Activated CD8-positive, alpha-beta T cell treated with anti-CD3 and anti-CD28 coated beads, Interleukin-2, amount 10 ng/mL, durations not matched to agents 7 days and 5 days (primary cell): ENCODE results near the gene SHISA9. TPM values are rescaled to one million over a fixed set of nuclear protein-coding genes. Genes with fewer than 3 reads are reported as not detected.

ENCODE experiments used
- ATAC-seq: fragments of 150-1000 bp; cut with Tn5 transposase; one replicate; pipeline ENCODE4 v1.10.0; 2021; ENCODE audit warnings: moderate library complexity
- CTCF ChIA-PET: fragments of 350-600 bp; sonication (Branson Sonifier 250); formaldehyde crosslinking; loops from one replicate; lab custom pipeline; 2021; ENCODE audit warnings: antibody characterized with exemption; lab: Charles Lee
- POLR2A ChIA-PET: fragments of 350-600 bp; sonication (Branson Sonifier 250); formaldehyde crosslinking; loops from one replicate; lab custom pipeline; 2021; ENCODE audit warnings: antibody characterized with exemption; lab: Charles Lee
- DNase-seq: peaks from one replicate; pipeline ENCODE4 v3.0.0-alpha.2; 2020
- H3K27ac Mint-ChIP-seq: one replicate; pipeline ENCODE4 v1.8.0; 2021; ENCODE audit warnings: mild to moderate bottlenecking, mixed read lengths
- H3K27me3 Mint-ChIP-seq: one replicate; pipeline ENCODE4 v1.8.0; 2021; ENCODE audit warnings: low read depth, mixed read lengths
- H3K36me3 Mint-ChIP-seq: one replicate; pipeline ENCODE4 v1.8.0; 2021; ENCODE audit warnings: low read depth, mixed read lengths
- H3K4me1 Mint-ChIP-seq: one replicate; pipeline ENCODE4 v1.8.0; 2021; ENCODE audit warnings: low read depth, mixed read lengths
- H3K4me3 Mint-ChIP-seq: one replicate; pipeline ENCODE4 v1.8.0; 2021; ENCODE audit warnings: mild to moderate bottlenecking, mixed read lengths
- H3K9me3 Mint-ChIP-seq: one replicate; pipeline ENCODE4 v1.8.0; 2022; ENCODE audit warnings: mixed read lengths; ENCODE audit not compliant: insufficient read depth
- total RNA-seq, 2 experiments: library from RNA; stranded (reverse); gene quantifications; one replicate each; pipeline ENCODE4 v1.2.3, GENCODE V29; 2021

SHISA9 gene
- total RNA-seq, 2 experiments from 2014 or later = not detected

DNA sequence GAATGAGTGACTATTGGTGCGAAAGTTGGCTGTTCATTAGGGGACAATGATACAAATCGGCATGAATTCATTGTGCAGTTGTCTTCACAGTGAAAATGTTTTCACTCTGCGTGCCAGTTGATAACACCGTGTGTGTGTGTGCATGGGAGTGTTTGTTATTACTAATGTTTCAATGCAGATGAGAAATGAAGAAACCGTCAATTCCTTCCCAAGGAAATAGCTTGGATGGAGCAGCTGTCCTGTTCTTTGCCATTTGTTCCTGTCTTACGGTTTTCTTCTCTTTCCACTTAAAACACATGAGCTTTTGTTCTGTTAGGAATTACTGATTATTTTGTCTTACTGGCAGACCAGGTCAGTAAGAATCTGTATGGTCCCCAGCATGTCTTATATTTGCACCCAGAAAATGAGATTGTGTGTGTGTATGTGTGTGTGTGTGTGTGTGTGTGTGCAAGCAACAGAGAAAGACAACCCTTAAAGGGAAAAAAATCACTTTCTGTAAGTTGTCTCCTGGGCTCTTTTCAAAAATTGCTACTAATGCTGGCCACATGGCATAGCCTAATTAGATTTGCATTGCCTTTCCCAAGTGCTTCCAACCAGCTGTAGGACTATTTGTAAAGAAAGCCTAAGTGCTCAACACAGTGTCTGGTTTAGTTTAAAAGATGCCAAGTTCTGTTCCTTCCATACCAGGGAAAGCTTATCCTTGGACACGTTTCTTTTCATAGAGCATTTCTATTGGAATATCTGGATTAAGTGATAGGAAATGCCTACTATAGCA is 23.8 kb downstream of the SHISA9 start:
- no peak for ATAC-seq

GRCh38 chr16:12927591-12927990 is 26.2 kb downstream of the SHISA9 start:
- ATAC-seq (no peak), DNase-seq (no peak)
- Mint-ChIP-seq H3K4me1 (no peaks in the 10 kb centered on the region), H3K27ac (no peak overlapping the region), H3K36me3 (no peaks in the 10 kb centered on the region), H3K4me3 (no peak overlapping the region), H3K9me3 (no peaks in the 10 kb centered on the region), H3K27me3 (peaks cover 5% of the 10 kb centered on the region)
- ChIA-PET CTCF (no interaction called here), POLR2A (no interaction called here)

More for the DNA sequence above, 23.8 kb downstream of the SHISA9 start:
- no peak overlapping the region for H3K4me3 Mint-ChIP-seq
- no peaks in the 10 kb centered on the region for H3K4me1 Mint-ChIP-seq
- ChIA-PET POLR2A (no interaction called here), CTCF (no interaction called here)
- DNase-seq = no peak
- peaks cover 5% of the 10 kb centered on the region for H3K27me3 Mint-ChIP-seq
- H3K36me3 Mint-ChIP-seq = no peaks in the 10 kb centered on the region
- H3K9me3 Mint-ChIP-seq = no peaks in the 10 kb centered on the region
- no peak overlapping the region for H3K27ac Mint-ChIP-seq

- no peak for ATAC-seq
- H3K4me3 Mint-ChIP-seq = no peak overlapping the region
- H3K27ac Mint-ChIP-seq = no peak overlapping the region
- ChIA-PET CTCF (no interaction called here), POLR2A (no interaction called here)
- H3K27me3 Mint-ChIP-seq = peaks cover 2% of the 10 kb centered on the region
- H3K4me1 Mint-ChIP-seq = no peaks in the 10 kb centered on the region
- H3K9me3 Mint-ChIP-seq = no peaks in the 10 kb centered on the region
- H3K36me3 Mint-ChIP-seq = no peaks in the 10 kb centered on the region
- no peak for DNase-seq
Measured at GRCh38 chr16:12930881-12931280, 29.5 kb downstream of the SHISA9 start.

GRCh38 chr16:12936391-12936790 is 35.0 kb downstream of the SHISA9 start:
- no peak overlapping the region for H3K4me3 Mint-ChIP-seq
- ChIA-PET POLR2A (no interaction called here), CTCF (no interaction called here)
- DNase-seq (no peak), ATAC-seq (no peak)
- no peak overlapping the region for H3K27ac Mint-ChIP-seq
- H3K4me1 Mint-ChIP-seq = no peaks in the 10 kb centered on the region
- no peaks in the 10 kb centered on the region for H3K36me3 Mint-ChIP-seq
- H3K27me3 Mint-ChIP-seq = peaks cover under 1% of the 10 kb centered on the region
- no peaks in the 10 kb centered on the region for H3K9me3 Mint-ChIP-seq

GRCh38 chr16:12941896-12942295 is 40.5 kb downstream of the SHISA9 start:
- CTCF ChIA-PET = no interaction called here
- no peaks in the 10 kb centered on the region for H3K9me3 Mint-ChIP-seq
- H3K4me1 Mint-ChIP-seq = no peaks in the 10 kb centered on the region

GRCh38 chr16:12942861-12943260 is 41.5 kb downstream of the SHISA9 start:
- Mint-ChIP-seq H3K36me3 (no peaks in the 10 kb centered on the region), H3K27ac (no peak overlapping the region), H3K4me1 (no peaks in the 10 kb centered on the region), H3K9me3 (no peaks in the 10 kb centered on the region), H3K4me3 (no peak overlapping the region), H3K27me3 (no peaks in the 10 kb centered on the region)
- ChIA-PET CTCF (no interaction called here), POLR2A (no interaction called here)
- ATAC-seq (no peak), DNase-seq (no peak)

More at GRCh38 chr16:12941896-12942295, 40.5 kb downstream of the SHISA9 start:
- Mint-ChIP-seq H3K4me3 (no peak overlapping the region), H3K27ac (no peak overlapping the region), H3K27me3 (no peaks in the 10 kb centered on the region), H3K36me3 (no peaks in the 10 kb centered on the region)
- DNase-seq (no peak), ATAC-seq (no peak)
- POLR2A ChIA-PET = no interaction called here

- no peak overlapping the region for H3K4me3 Mint-ChIP-seq
- no peaks in the 10 kb centered on the region for H3K4me1 Mint-ChIP-seq
- H3K27ac Mint-ChIP-seq = no peak overlapping the region
- DNase-seq (no peak), ATAC-seq (no peak)
- no peaks in the 10 kb centered on the region for H3K27me3 Mint-ChIP-seq
- H3K36me3 Mint-ChIP-seq = no peaks in the 10 kb centered on the region
- H3K9me3 Mint-ChIP-seq = no peaks in the 10 kb centered on the region
- ChIA-PET POLR2A (no interaction called here), CTCF (no interaction called here)
Measured at GRCh38 chr16:12944300-12944699, 42.9 kb downstream of the SHISA9 start.

DNA sequence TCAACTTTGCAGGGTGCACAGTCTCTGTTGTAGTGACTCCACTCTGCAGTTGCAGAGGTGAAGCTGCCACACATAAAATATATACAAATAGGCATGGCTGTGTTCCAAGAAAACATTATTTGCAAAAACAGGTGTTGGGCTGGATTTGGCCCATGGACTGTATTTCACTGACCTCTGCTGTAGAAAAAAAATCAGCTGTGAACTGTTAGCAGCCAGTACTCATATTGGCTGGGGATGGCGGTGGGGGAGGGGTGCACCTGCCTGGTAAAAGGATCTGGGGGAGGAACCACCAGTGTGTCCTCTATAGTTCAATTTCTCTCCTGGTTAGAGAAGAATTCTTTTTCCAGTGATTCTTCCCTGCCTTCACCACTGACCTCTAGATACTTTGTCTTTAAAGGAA is 50.0 kb downstream of the SHISA9 start:
- ChIA-PET CTCF (no interaction called here), POLR2A (no interaction called here)
- Mint-ChIP-seq H3K9me3 (no peaks in the 10 kb centered on the region), H3K4me3 (no peak overlapping the region), H3K27me3 (no peaks in the 10 kb centered on the region), H3K4me1 (no peaks in the 10 kb centered on the region), H3K27ac (no peak overlapping the region), H3K36me3 (no peaks in the 10 kb centered on the region)
- DNase-seq = no peak
- no peak for ATAC-seq

- Mint-ChIP-seq H3K4me3 (no peak overlapping the region), H3K27ac (no peak overlapping the region), H3K9me3 (no peaks in the 10 kb centered on the region), H3K4me1 (no peaks in the 10 kb centered on the region), H3K36me3 (no peaks in the 10 kb centered on the region), H3K27me3 (no peaks in the 10 kb centered on the region)
- ChIA-PET CTCF (no interaction called here), POLR2A (no interaction called here)
- ATAC-seq (no peak), DNase-seq (no peak)
Measured at GRCh38 chr16:12951976-12952375, 50.6 kb downstream of the SHISA9 start.

DNA sequence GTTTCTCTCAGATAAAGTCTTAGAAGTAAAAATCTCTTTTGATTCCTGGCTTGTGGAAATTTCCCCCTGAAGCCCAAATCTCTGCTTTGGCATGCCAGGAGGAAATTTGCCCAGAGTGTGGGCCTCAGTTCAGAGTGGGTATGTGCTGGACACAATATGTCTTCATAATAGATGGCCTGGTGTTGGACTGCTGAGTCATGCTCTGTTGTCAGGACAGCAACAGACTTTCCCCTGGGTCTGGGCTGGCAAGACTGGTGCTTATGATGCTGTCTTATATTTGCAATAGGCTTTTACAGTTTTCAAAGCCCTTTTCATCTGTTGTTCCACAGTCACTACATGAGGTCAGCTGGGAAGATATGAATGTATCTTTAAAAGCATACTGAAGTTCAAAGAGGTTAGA is 57.0 kb downstream of the SHISA9 start:
- ChIA-PET POLR2A (no interaction called here), CTCF (no interaction called here)
- no peak overlapping the region for H3K27ac Mint-ChIP-seq
- H3K4me3 Mint-ChIP-seq = no peak overlapping the region
- no peaks in the 10 kb centered on the region for H3K9me3 Mint-ChIP-seq
- ATAC-seq (no peak), DNase-seq (no peak)
- no peaks in the 10 kb centered on the region for H3K27me3 Mint-ChIP-seq
- no peaks in the 10 kb centered on the region for H3K4me1 Mint-ChIP-seq
- no peaks in the 10 kb centered on the region for H3K36me3 Mint-ChIP-seq

DNA sequence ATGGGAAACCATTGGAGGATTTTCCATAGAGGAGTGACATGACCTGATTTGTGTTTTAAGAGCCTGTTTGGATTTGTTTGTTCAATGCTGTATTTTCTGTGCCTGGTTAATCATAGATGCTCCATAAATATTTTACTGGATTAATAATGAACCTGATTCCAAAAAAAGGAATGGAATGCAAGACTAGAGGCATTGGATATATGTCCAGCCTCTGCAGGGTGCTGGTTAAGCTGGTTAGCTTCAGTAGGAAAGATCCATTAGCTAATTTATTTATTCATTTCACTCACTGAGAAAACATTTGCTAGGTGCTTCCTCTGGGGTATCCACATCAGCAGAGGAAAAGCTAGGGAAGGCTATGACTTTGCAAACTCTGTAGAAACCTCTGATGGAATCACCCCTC is 57.7 kb downstream of the SHISA9 start:
- Mint-ChIP-seq H3K4me1 (no peaks in the 10 kb centered on the region), H3K36me3 (no peaks in the 10 kb centered on the region), H3K4me3 (no peak overlapping the region), H3K9me3 (no peaks in the 10 kb centered on the region), H3K27ac (no peak overlapping the region), H3K27me3 (no peaks in the 10 kb centered on the region)
- POLR2A ChIA-PET = interaction anchor here (0.6 kb wide), 1 partner anchor 426 kb away, joined by 3 read pairs; no protein-coding TSS in a partner anchor
- DNase-seq = no peak
- no peak for ATAC-seq
- CTCF ChIA-PET = no interaction called here

DNA sequence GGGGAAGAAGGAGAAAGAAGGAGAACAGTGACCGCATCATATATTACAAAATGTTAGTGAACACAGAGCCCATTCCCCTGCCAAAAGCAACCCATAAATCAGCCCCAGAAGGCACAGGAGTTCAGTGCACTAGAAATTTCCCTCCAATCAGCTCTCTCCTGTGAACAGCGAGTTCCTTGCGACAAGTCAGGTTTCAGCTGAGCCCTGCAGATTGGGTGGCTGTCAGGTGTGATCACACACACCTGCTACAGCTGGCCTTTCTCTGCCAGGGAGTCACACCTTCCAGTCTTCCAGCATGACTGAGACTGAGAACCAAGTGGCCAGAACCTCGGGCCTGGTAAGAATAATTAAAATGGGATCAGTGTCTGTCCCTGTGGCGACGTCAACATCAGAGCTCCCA is 60.2 kb downstream of the SHISA9 start:
- H3K9me3 Mint-ChIP-seq = no peaks in the 10 kb centered on the region
- ATAC-seq (no peak), DNase-seq (no peak)
- H3K36me3 Mint-ChIP-seq = no peaks in the 10 kb centered on the region
- H3K27ac Mint-ChIP-seq = no peak overlapping the region
- ChIA-PET CTCF (interaction anchor here (0.6 kb wide), 1 partner anchor 432 kb away, joined by 3 read pairs; no protein-coding TSS in a partner anchor), POLR2A (no interaction called here)
- H3K4me1 Mint-ChIP-seq = no peaks in the 10 kb centered on the region
- no peaks in the 10 kb centered on the region for H3K27me3 Mint-ChIP-seq
- H3K4me3 Mint-ChIP-seq = no peak overlapping the region

GRCh38 chr16:12964461-12964860 is 63.1 kb downstream of the SHISA9 start:
- no peak for ATAC-seq
- Mint-ChIP-seq H3K4me3 (no peak overlapping the region), H3K27me3 (no peaks in the 10 kb centered on the region), H3K36me3 (no peaks in the 10 kb centered on the region), H3K4me1 (no peaks in the 10 kb centered on the region), H3K9me3 (no peaks in the 10 kb centered on the region), H3K27ac (no peak overlapping the region)
- POLR2A ChIA-PET = no interaction called here
- DNase-seq = no peak
- CTCF ChIA-PET = no interaction called here
